CD4-positive, alpha-beta memory T cell (primary cell): ENCODE data around the gene SCAPER. TPM values are rescaled to one million over a fixed set of nuclear protein-coding genes. Genes with fewer than 3 reads are reported as not detected.
A peak's percentile ranks its signal among the peaks of the same experiment; 100 is the strongest.

Experiments used
- CTCF ChIA-PET: fragments of 350-600 bp; sonication (Branson Sonifier 250); formaldehyde crosslinking; loops from one replicate; lab custom pipeline; 2021; ENCODE audit warnings: inconsistent platforms; ENCODE audit not compliant: partially characterized antibody; lab: Charles Lee
- POLR2A ChIA-PET: fragments of 350-600 bp; sonication (Branson Sonifier 250); formaldehyde crosslinking; loops from one replicate; lab custom pipeline; 2021; ENCODE audit not compliant: partially characterized antibody; lab: Charles Lee
- DNase-seq, 5 donors: peaks; one replicate each; pipeline versions ENCODE4 v3.0.0 to v3.0.0-alpha.2; 2020 to 2022; ENCODE audit warnings: mixed read lengths in 1 of 5
- H3K27ac ChIP-seq: one replicate; pipeline ENCODE4 v1.7.0; 2013; ENCODE audit warnings: low read depth, low read length
- H3K27me3 ChIP-seq: 2 replicates; pipeline ENCODE4 v1.7.0; 2013; ENCODE audit warnings: mild to moderate bottlenecking, low read length, moderate library complexity; ENCODE audit not compliant: insufficient read depth
- H3K36me3 ChIP-seq: 2 replicates; pipeline ENCODE4 v1.7.0; 2013; ENCODE audit warnings: mild to moderate bottlenecking, low read length, moderate library complexity; ENCODE audit not compliant: insufficient read depth
- H3K4me1 ChIP-seq: 2 replicates; pipeline ENCODE4 v1.7.0; 2013; ENCODE audit warnings: mild to moderate bottlenecking, low read length, moderate library complexity; ENCODE audit not compliant: insufficient read depth
- H3K4me3 ChIP-seq, 2 donors: one replicate each; pipeline ENCODE4 v1.7.0; 2013; ENCODE audit warnings: low read length in 2 of 2, mild to moderate bottlenecking in 1 of 2
- H3K9me3 ChIP-seq, 2 donors: one replicate each; pipeline ENCODE4 v1.7.0; 2013; ENCODE audit warnings: low read length in 2 of 2, control low read depth in 1 of 2; ENCODE audit not compliant: control insufficient read depth in 1 of 2
- H3K27ac Mint-ChIP-seq, 7 donors: one replicate each; pipeline ENCODE4 v1.8.0; 2020 to 2021; ENCODE audit warnings: mixed read lengths in 7 of 7, mild to moderate bottlenecking in 6 of 7, inconsistent platforms in 3 of 7, moderate library complexity in 3 of 7
- H3K27me3 Mint-ChIP-seq, 2 donors: one replicate each; pipeline ENCODE4 v1.8.0; 2020 to 2021; ENCODE audit warnings: mixed read lengths in 2 of 2
- H3K36me3 Mint-ChIP-seq, 2 donors: one replicate each; pipeline ENCODE4 v1.8.0; 2020 to 2021; ENCODE audit warnings: mixed read lengths in 2 of 2, inconsistent platforms in 1 of 2, mild to moderate bottlenecking in 1 of 2
- H3K4me1 Mint-ChIP-seq, 4 donors: one replicate each; pipeline ENCODE4 v1.8.0; 2020 to 2021; ENCODE audit warnings: mixed read lengths in 4 of 4, mild to moderate bottlenecking in 1 of 4
- H3K4me3 Mint-ChIP-seq, 8 donors: one replicate each; pipeline ENCODE4 v1.8.0; 2020 to 2021; ENCODE audit warnings: mixed read lengths in 8 of 8, mild to moderate bottlenecking in 7 of 8, moderate library complexity in 6 of 8, inconsistent platforms in 3 of 8
- H3K9me3 Mint-ChIP-seq, 8 donors: one replicate each; pipeline ENCODE4 v1.8.0; 2020 to 2021; ENCODE audit warnings: mixed read lengths in 8 of 8, mild to moderate bottlenecking in 5 of 8, inconsistent platforms in 3 of 8, moderate library complexity in 1 of 8
- intact Hi-C: fragments of 100-400 bp; cut with micrococcal nuclease; formaldehyde crosslinking; loops from one replicate; pipeline ENCODE4 v1.15.1; 2023
- polyA plus RNA-seq, 2 donors: library from polyadenylated mRNA; unstranded; fragments of 300-500 nt; fragmentation: Illumina TruSeq; gene quantifications; one replicate each; pipeline ENCODE4 v1.2.3, GENCODE V29; 2021
- total RNA-seq, 2 experiments: library from RNA; stranded (reverse); gene quantifications; one replicate each; pipeline ENCODE4 v1.2.3, GENCODE V29; 2021

Gene SCAPER
- total and polyA plus RNA-seq, 4 experiments from 2014 or later = 7.2 to 41.4 (median 34.3) TPM

- Mint-ChIP-seq H3K27ac (peak overlapping the region in 1 of 7 donors; percentile 17), H3K9me3 (no peaks in the 10 kb centered on the region)
- POLR2A ChIA-PET = no interaction called here
Measured at GRCh38 chr15:76843269-76843668, 61.9 kb downstream of the SCAPER start.

GRCh38 chr15:76840830-76841460 is 64.2 kb downstream of the SCAPER start:
- Mint-ChIP-seq H3K4me3 (no peak overlapping the region), H3K9me3 (peaks cover 0 to 4% (median 0%) of the 10 kb centered on the region in 8 donors), H3K36me3 (peaks cover 27 to 29% of the 10 kb centered on the region in 2 donors), H3K27ac (no peak overlapping the region), H3K27me3 (no peaks in the 10 kb centered on the region), H3K4me1 (peaks cover 18 to 30% (median 20%) of the 10 kb centered on the region in 4 donors)
- ChIA-PET CTCF (no interaction called here), POLR2A (no interaction called here)
- peak in 3 of 5 donors; percentile 7 to 20 (median 18) for DNase-seq
- no peak overlapping the region for H3K27ac ChIP-seq
- no peaks in the 10 kb centered on the region for H3K9me3 ChIP-seq
- no peaks in the 10 kb centered on the region for H3K27me3 ChIP-seq
- no peaks in the 10 kb centered on the region for H3K36me3 ChIP-seq
- H3K4me3 ChIP-seq = no peak overlapping the region
- intact Hi-C loops = no loop called here
- H3K4me1 ChIP-seq = no peaks in the 10 kb centered on the region

More at GRCh38 chr15:76843269-76843668, 61.9 kb downstream of the SCAPER start:
- H3K4me3 ChIP-seq = no peak overlapping the region
- CTCF ChIA-PET = no interaction called here
- no peak overlapping the region for H3K27ac ChIP-seq
- no peaks in the 10 kb centered on the region for H3K27me3 ChIP-seq
- no peak for DNase-seq
- no peaks in the 10 kb centered on the region for H3K36me3 ChIP-seq
- H3K4me1 ChIP-seq = no peaks in the 10 kb centered on the region
- H3K9me3 ChIP-seq = no peaks in the 10 kb centered on the region
- Mint-ChIP-seq H3K36me3 (peaks cover 23 to 25% of the 10 kb centered on the region in 2 donors), H3K4me3 (no peak overlapping the region), H3K27me3 (no peaks in the 10 kb centered on the region), H3K4me1 (peaks cover 20 to 37% (median 26%) of the 10 kb centered on the region in 4 donors)
- intact Hi-C loops = no loop called here

- POLR2A ChIA-PET = no interaction called here
- Histone ChIP-seq H3K27me3 (no peaks in the 10 kb centered on the region), H3K9me3 (no peaks in the 10 kb centered on the region), H3K27ac (no peak overlapping the region), H3K36me3 (no peaks in the 10 kb centered on the region), H3K4me3 (no peak overlapping the region), H3K4me1 (no peaks in the 10 kb centered on the region)
- intact Hi-C loops = no loop called here
- Mint-ChIP-seq H3K9me3 (peaks cover 0 to 9% (median 2%) of the 10 kb centered on the region in 8 donors), H3K4me1 (peaks cover 12 to 32% (median 19%) of the 10 kb centered on the region in 4 donors), H3K4me3 (no peak overlapping the region), H3K27ac (peak overlapping the region in 1 of 7 donors; percentile 16), H3K36me3 (peaks cover 39 to 47% of the 10 kb centered on the region in 2 donors), H3K27me3 (no peaks in the 10 kb centered on the region)
- DNase-seq = no peak
- CTCF ChIA-PET = no interaction called here
Measured at GRCh38 chr15:76839173-76839572, 66.0 kb downstream of the SCAPER start.

DNA sequence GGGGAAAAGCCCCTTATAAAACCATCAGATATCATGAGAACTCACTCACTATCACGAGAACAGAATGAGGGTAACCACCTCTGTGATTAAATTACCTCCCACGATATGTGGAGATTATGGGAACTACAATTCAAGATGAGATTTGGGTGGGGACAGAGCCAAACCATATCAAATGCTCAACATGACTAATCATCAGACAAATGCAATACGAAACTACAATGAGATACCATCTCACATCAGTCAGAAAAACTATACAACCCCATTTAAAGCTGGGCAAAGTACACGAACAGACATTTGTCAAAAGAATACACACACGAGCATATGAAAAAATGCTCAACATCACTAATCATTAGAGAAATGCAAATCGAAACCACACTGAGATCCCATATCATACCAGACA is 67.7 kb downstream of the SCAPER start:
- no peaks in the 10 kb centered on the region for H3K36me3 ChIP-seq
- no peak overlapping the region for H3K27ac ChIP-seq
- peaks cover 2 to 25% (median 12%) of the 10 kb centered on the region in 8 donors for H3K9me3 Mint-ChIP-seq
- H3K4me1 ChIP-seq = no peaks in the 10 kb centered on the region
- ChIA-PET CTCF (no interaction called here), POLR2A (no interaction called here)
- no peak overlapping the region for H3K4me3 ChIP-seq
- intact Hi-C loops = no loop called here
- no peak for DNase-seq
- peak overlapping the region in 1 of 7 donors; percentile 5 for H3K27ac Mint-ChIP-seq
- H3K9me3 ChIP-seq = no peaks in the 10 kb centered on the region
- peaks cover 9 to 33% (median 15%) of the 10 kb centered on the region in 4 donors for H3K4me1 Mint-ChIP-seq
- no peaks in the 10 kb centered on the region for H3K27me3 ChIP-seq
- H3K27me3 Mint-ChIP-seq = no peaks in the 10 kb centered on the region
- no peak overlapping the region for H3K4me3 Mint-ChIP-seq
- peaks cover 52 to 64% of the 10 kb centered on the region in 2 donors for H3K36me3 Mint-ChIP-seq

- CTCF ChIA-PET = no interaction called here
- POLR2A ChIA-PET = no interaction called here
- H3K4me1 ChIP-seq = no peaks in the 10 kb centered on the region
- H3K36me3 ChIP-seq = no peaks in the 10 kb centered on the region
- DNase-seq = no peak
- no peak overlapping the region for H3K4me3 ChIP-seq
- Mint-ChIP-seq H3K27me3 (no peaks in the 10 kb centered on the region), H3K4me3 (no peak overlapping the region), H3K9me3 (peaks cover 2 to 25% (median 10%) of the 10 kb centered on the region in 8 donors), H3K36me3 (peaks cover 32 to 49% of the 10 kb centered on the region in 2 donors), H3K27ac (no peak overlapping the region), H3K4me1 (peaks cover 3 to 13% (median 11%) of the 10 kb centered on the region in 4 donors)
- H3K27me3 ChIP-seq = no peaks in the 10 kb centered on the region
- intact Hi-C loops = no loop called here
- no peak overlapping the region for H3K27ac ChIP-seq
- H3K9me3 ChIP-seq = no peaks in the 10 kb centered on the region
Measured at GRCh38 chr15:76829939-76830338, 75.2 kb downstream of the SCAPER start.

GRCh38 chr15:76823890-76824289 is 81.2 kb downstream of the SCAPER start:
- Mint-ChIP-seq H3K4me3 (no peak overlapping the region), H3K4me1 (peaks cover 12 to 19% (median 16%) of the 10 kb centered on the region in 4 donors), H3K36me3 (peaks cover 11 to 24% of the 10 kb centered on the region in 2 donors), H3K27me3 (no peaks in the 10 kb centered on the region), H3K27ac (no peak overlapping the region), H3K9me3 (no peaks in the 10 kb centered on the region)
- CTCF ChIA-PET = no interaction called here
- no peak for DNase-seq
- POLR2A ChIA-PET = no interaction called here
- intact Hi-C loops = no loop called here
- no peak overlapping the region for H3K27ac ChIP-seq
- peaks cover 2% of the 10 kb centered on the region for H3K4me1 ChIP-seq
- no peak overlapping the region for H3K4me3 ChIP-seq
- no peaks in the 10 kb centered on the region for H3K27me3 ChIP-seq
- H3K36me3 ChIP-seq = no peaks in the 10 kb centered on the region
- no peaks in the 10 kb centered on the region for H3K9me3 ChIP-seq

DNA sequence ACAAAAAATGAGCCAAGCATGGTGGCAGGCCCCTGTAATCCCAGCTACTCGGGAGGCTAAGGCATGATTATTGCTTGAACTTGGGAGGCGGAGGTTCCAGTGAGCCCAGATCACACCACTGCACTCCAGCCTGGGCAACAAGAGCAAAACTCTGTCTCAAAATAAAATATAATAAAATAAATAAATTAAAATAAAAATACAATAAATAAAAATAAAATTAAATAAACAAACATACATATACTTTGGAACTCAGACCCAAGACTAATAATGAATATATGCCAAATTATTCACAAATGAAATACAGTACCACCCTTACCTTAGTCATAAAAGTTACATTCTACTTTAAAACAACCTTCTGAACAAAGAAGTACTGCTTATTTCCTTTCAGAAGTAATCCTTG is 81.8 kb downstream of the SCAPER start:
- no peaks in the 10 kb centered on the region for H3K36me3 ChIP-seq
- no peak for DNase-seq
- Mint-ChIP-seq H3K4me3 (no peak overlapping the region), H3K9me3 (peaks cover 0 to 2% (median 0%) of the 10 kb centered on the region in 8 donors), H3K36me3 (peaks cover 10 to 26% of the 10 kb centered on the region in 2 donors), H3K27ac (no peak overlapping the region), H3K4me1 (peaks cover 15 to 23% (median 20%) of the 10 kb centered on the region in 4 donors), H3K27me3 (no peaks in the 10 kb centered on the region)
- no peak overlapping the region for H3K4me3 ChIP-seq
- peaks cover 5% of the 10 kb centered on the region for H3K4me1 ChIP-seq
- no peaks in the 10 kb centered on the region for H3K9me3 ChIP-seq
- CTCF ChIA-PET = interaction anchor here (0.8 kb wide), 1 partner anchor 56 kb away, joined by 3 read pairs; no protein-coding TSS in a partner anchor
- no peaks in the 10 kb centered on the region for H3K27me3 ChIP-seq
- POLR2A ChIA-PET = no interaction called here
- H3K27ac ChIP-seq = no peak overlapping the region
- intact Hi-C loops = no loop called here
